PFSK-1 (cell line): Measurements from ENCODE around the gene EPHA4.

Experiments
- POLR2AphosphoS5 ChIP-seq: IDR thresholded peaks from 2 replicates; pipeline ENCODE4 v1.6.1; 2012; ENCODE audit warnings: low read depth, mild to moderate bottlenecking, control low read depth, low read length, moderate library complexity
- SIN3A ChIP-seq: IDR thresholded peaks from 2 replicates; pipeline ENCODE4 v1.6.1; 2012; ENCODE audit warnings: mild to moderate bottlenecking, low read length, moderate library complexity, borderline replicate concordance; ENCODE audit not compliant: insufficient read depth
- TAF1 ChIP-seq: IDR thresholded peaks from 2 replicates; pipeline ENCODE4 v1.6.1; 2012; ENCODE audit warnings: low read length, control low read depth, borderline replicate concordance; ENCODE audit not compliant: insufficient read depth

- no peak for TF ChIP-seq TAF1
- TF ChIP-seq SIN3A, result no peak
- TF ChIP-seq POLR2AphosphoS5, result no peak
Observed at GRCh38 chr2:221477714-221478484, 94.2 kb downstream of the EPHA4 start.
